ENCODE data around the gene ADGRD2. TPM values are rescaled to one million over a fixed set of nuclear protein-coding genes. Genes with fewer than 3 reads are reported as not detected.
A peak's percentile ranks its signal among the peaks of the same experiment; 100 is the strongest.

ADGRD2 gene
- total RNA-seq, 2 experiments from 2014 or later = not detected

- POLR2A ChIA-PET = no interaction called here
- CTCF ChIA-PET = no interaction called here
- Mint-ChIP-seq H3K36me3 (ENCODE audit: low read depth) (no peaks in the 10 kb centered on the region), H3K4me1 (ENCODE audit: low read depth) (peaks cover 9% of the 10 kb centered on the region), H3K9me3 (ENCODE audit: insufficient read depth) (no peaks in the 10 kb centered on the region), H3K27me3 (ENCODE audit: low read depth) (peaks cover 22% of the 10 kb centered on the region), H3K4me3 (peak overlapping the region; percentile 12), H3K27ac (no peak overlapping the region)
- ATAC-seq (no peak), DNase-seq (no peak)
Observed at GRCh38 chr9:124503713-124504529, 53.7 kb downstream of the ADGRD2 start.

- Mint-ChIP-seq H3K4me3 (no peak overlapping the region), H3K36me3 (ENCODE audit: low read depth) (no peaks in the 10 kb centered on the region), H3K27ac (no peak overlapping the region), H3K4me1 (ENCODE audit: low read depth) (peaks cover 9% of the 10 kb centered on the region), H3K9me3 (ENCODE audit: insufficient read depth) (no peaks in the 10 kb centered on the region), H3K27me3 (ENCODE audit: low read depth) (peaks cover 22% of the 10 kb centered on the region)
- ChIA-PET POLR2A (no interaction called here), CTCF (no interaction called here)
- DNase-seq = no peak
- no peak for ATAC-seq
Observed at GRCh38 chr9:124504530-124505005, 54.3 kb downstream of the ADGRD2 start.

- Mint-ChIP-seq H3K4me3 (no peak overlapping the region), H3K27ac (no peak overlapping the region), H3K36me3 (ENCODE audit: low read depth) (no peaks in the 10 kb centered on the region), H3K9me3 (ENCODE audit: insufficient read depth) (no peaks in the 10 kb centered on the region), H3K4me1 (ENCODE audit: low read depth) (peaks cover 9% of the 10 kb centered on the region), H3K27me3 (ENCODE audit: low read depth) (peaks cover 22% of the 10 kb centered on the region)
- ATAC-seq (no peak), DNase-seq (no peak)
- POLR2A ChIA-PET = no interaction called here
- CTCF ChIA-PET = no interaction called here
Observed at GRCh38 chr9:124505006-124505900, 55.0 kb downstream of the ADGRD2 start.

GRCh38 chr9:124505901-124506346, 55.7 kb downstream of the ADGRD2 start:
- no peak for ATAC-seq
- ChIA-PET POLR2A (no interaction called here), CTCF (no interaction called here)
- Mint-ChIP-seq H3K27ac (no peak overlapping the region), H3K36me3 (ENCODE audit: low read depth) (no peaks in the 10 kb centered on the region), H3K4me1 (ENCODE audit: low read depth) (peaks cover 9% of the 10 kb centered on the region), H3K9me3 (ENCODE audit: insufficient read depth) (no peaks in the 10 kb centered on the region), H3K4me3 (no peak overlapping the region), H3K27me3 (ENCODE audit: low read depth) (peaks cover 22% of the 10 kb centered on the region)
- no peak for DNase-seq

- ATAC-seq (no peak), DNase-seq (no peak)
- ChIA-PET POLR2A (no interaction called here), CTCF (no interaction called here)
- Mint-ChIP-seq H3K4me3 (no peak overlapping the region), H3K4me1 (ENCODE audit: low read depth) (peaks cover 9% of the 10 kb centered on the region), H3K27me3 (ENCODE audit: low read depth) (peaks cover 22% of the 10 kb centered on the region), H3K9me3 (ENCODE audit: insufficient read depth) (no peaks in the 10 kb centered on the region), H3K36me3 (ENCODE audit: low read depth) (no peaks in the 10 kb centered on the region), H3K27ac (no peak overlapping the region)
Observed at GRCh38 chr9:124506433-124506832, 56.2 kb downstream of the ADGRD2 start.

GRCh38 chr9:124506931-124507879, 57.0 kb downstream of the ADGRD2 start, which contains the start of gene NR5A1:
TSS of gene NR5A1 (minus strand) at chr9:124507399. CDS start at chr9:124503395, 4,004 bp downstream.
- CTCF ChIA-PET = no interaction called here
- Mint-ChIP-seq H3K4me3 (no peak within 1 kb of the TSS), H3K27me3 (ENCODE audit: low read depth) (peaks cover 16% of the 10 kb centered on the region), H3K4me1 (ENCODE audit: low read depth) (peaks cover 13% of the 10 kb centered on the region), H3K9me3 (ENCODE audit: insufficient read depth) (no peaks in the 10 kb centered on the region), H3K36me3 (ENCODE audit: low read depth) (no peaks in the 10 kb centered on the region), H3K27ac (no peak within 1 kb of the TSS)
- no peak for DNase-seq
- POLR2A ChIA-PET = no interaction called here
- no peak for ATAC-seq

- ATAC-seq = no peak
- ChIA-PET POLR2A (no interaction called here), CTCF (no interaction called here)
- Mint-ChIP-seq H3K4me1 (ENCODE audit: low read depth) (peaks cover 13% of the 10 kb centered on the region), H3K9me3 (ENCODE audit: insufficient read depth) (no peaks in the 10 kb centered on the region), H3K36me3 (ENCODE audit: low read depth) (no peaks in the 10 kb centered on the region), H3K27me3 (ENCODE audit: low read depth) (peaks cover 16% of the 10 kb centered on the region), H3K4me3 (no peak overlapping the region), H3K27ac (no peak overlapping the region)
- DNase-seq = no peak
Observed at GRCh38 chr9:124507880-124508423, 57.7 kb downstream of the ADGRD2 start.

GRCh38 chr9:124510650-124511425, 60.6 kb downstream of the ADGRD2 start:
- ChIA-PET POLR2A (no interaction called here), CTCF (no interaction called here)
- no peaks in the 10 kb centered on the region for H3K36me3 Mint-ChIP-seq (ENCODE audit: low read depth)
- ATAC-seq = no peak
- H3K4me1 Mint-ChIP-seq (ENCODE audit: low read depth) = peaks cover 7% of the 10 kb centered on the region
- H3K27ac Mint-ChIP-seq = no peak overlapping the region
- H3K27me3 Mint-ChIP-seq (ENCODE audit: low read depth) = peaks cover 2% of the 10 kb centered on the region
- H3K9me3 Mint-ChIP-seq (ENCODE audit: insufficient read depth) = no peaks in the 10 kb centered on the region
- H3K4me3 Mint-ChIP-seq = no peak overlapping the region
- no peak for DNase-seq

- Mint-ChIP-seq H3K9me3 (ENCODE audit: insufficient read depth) (no peaks in the 10 kb centered on the region), H3K4me3 (no peak overlapping the region), H3K27ac (no peak overlapping the region), H3K36me3 (ENCODE audit: low read depth) (no peaks in the 10 kb centered on the region), H3K27me3 (ENCODE audit: low read depth) (peaks cover 1% of the 10 kb centered on the region), H3K4me1 (ENCODE audit: low read depth) (peaks cover 7% of the 10 kb centered on the region)
- ATAC-seq (no peak), DNase-seq (no peak)
- POLR2A ChIA-PET = no interaction called here
- CTCF ChIA-PET = no interaction called here
Observed at GRCh38 chr9:124511426-124511840, 61.2 kb downstream of the ADGRD2 start.

- Mint-ChIP-seq H3K27ac (no peak overlapping the region), H3K4me3 (no peak overlapping the region), H3K4me1 (ENCODE audit: low read depth) (peaks cover 7% of the 10 kb centered on the region), H3K27me3 (ENCODE audit: low read depth) (peaks cover 5% of the 10 kb centered on the region), H3K9me3 (ENCODE audit: insufficient read depth) (no peaks in the 10 kb centered on the region), H3K36me3 (ENCODE audit: low read depth) (no peaks in the 10 kb centered on the region)
- DNase-seq (no peak), ATAC-seq (no peak)
- ChIA-PET POLR2A (no interaction called here), CTCF (no interaction called here)
Observed at GRCh38 chr9:124511891-124512805, 61.9 kb downstream of the ADGRD2 start.

All from activated CD8-positive, alpha-beta T cell treated with anti-CD3 and anti-CD28 coated beads, Interleukin-2, amount 10 ng/mL, durations not matched to agents 7 days and 5 days (primary cell).